ENCODE results near the gene SMOC2.

The SMOC2 gene

GRCh38 chr6:168440520-168441433 lies at the start of gene SMOC2:
TSS of gene SMOC2 (plus strand) at chr6:168441184. CDS start at chr6:168441371, 187 bp downstream.
- DNase-seq (ENCODE audit: low read depth) = no peak

GRCh38 chr6:168393126-168393870 lies 47.7 kb upstream of the SMOC2 start:
- no peak for DNase-seq (ENCODE audit: low read depth)

GRCh38 chr6:168394606-168395005 lies 46.4 kb upstream of the SMOC2 start:
- no peak for DNase-seq (ENCODE audit: low read depth)

DNA sequence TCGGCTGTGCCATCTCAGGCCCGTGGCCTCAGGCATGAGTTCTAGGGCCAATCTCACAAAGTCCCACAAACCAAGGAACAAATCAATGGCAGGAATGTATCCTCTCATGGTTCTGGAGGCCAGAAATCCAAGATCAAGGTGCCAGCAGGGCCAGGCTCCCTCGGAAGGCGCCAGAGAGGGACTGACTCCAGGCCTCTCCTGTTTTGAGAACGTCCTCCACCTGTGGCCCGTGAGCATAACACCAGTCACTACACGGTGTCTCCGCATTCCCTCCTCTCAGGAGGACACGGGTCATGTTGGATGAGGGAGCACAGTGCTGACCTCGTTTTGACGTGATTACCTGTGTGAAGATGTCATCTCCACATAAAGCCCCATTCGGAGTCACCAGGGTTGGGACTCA lies 45.0 kb upstream of the SMOC2 start:
- no peak for DNase-seq (ENCODE audit: low read depth)

DNA sequence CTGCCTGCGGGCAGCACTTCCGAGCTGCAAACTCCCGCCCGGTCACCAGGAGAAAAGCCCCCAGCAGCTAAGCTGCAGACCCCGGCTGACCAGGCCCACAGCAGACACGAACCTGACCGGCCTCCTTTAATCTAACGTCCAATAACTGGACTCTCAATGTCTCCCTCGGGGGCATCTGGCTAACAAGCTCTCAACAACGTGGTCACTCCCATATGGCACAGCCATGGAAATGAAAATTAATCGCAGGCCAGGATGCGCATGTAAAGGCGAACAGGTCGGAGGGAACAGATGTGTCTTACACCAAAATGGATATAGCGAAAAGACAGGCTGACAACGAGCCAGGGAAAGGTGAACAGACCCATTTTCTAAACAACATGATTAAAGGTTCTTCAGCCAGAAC lies 44.4 kb upstream of the SMOC2 start:
- DNase-seq (ENCODE audit: low read depth) = no peak

DNA sequence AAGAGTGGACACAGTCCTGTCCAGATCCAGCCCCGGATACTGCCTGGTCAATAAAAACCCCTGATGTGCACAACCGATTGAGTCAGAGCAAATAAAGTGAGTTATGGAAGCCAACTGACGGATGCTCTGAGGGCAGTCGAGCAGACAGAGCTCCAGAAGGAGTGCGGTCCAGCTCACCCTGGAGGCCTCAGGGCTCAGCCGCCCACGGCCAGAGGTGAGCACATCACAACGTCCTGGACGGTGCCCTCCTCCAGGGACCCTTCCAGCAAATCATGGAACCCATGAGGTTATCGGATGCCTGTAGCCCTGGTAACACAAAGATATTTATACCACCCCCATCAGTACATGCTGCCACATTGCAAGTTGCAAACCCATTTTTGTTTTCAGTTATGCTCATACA lies 44.0 kb upstream of the SMOC2 start:
- DNase-seq (ENCODE audit: low read depth) = no peak

- DNase-seq (ENCODE audit: low read depth) = no peak
These were observed 40.9 kb upstream of the SMOC2 start for GRCh38 chr6:168400037-168400436.

GRCh38 chr6:168403370-168404005 lies 37.5 kb upstream of the SMOC2 start:
- DNase-seq (ENCODE audit: low read depth) = no peak

GRCh38 chr6:168404560-168404959 lies 36.4 kb upstream of the SMOC2 start:
- no peak for DNase-seq (ENCODE audit: low read depth)

GRCh38 chr6:168407842-168408241 lies 33.1 kb upstream of the SMOC2 start:
- no peak for DNase-seq (ENCODE audit: low read depth)

DNA sequence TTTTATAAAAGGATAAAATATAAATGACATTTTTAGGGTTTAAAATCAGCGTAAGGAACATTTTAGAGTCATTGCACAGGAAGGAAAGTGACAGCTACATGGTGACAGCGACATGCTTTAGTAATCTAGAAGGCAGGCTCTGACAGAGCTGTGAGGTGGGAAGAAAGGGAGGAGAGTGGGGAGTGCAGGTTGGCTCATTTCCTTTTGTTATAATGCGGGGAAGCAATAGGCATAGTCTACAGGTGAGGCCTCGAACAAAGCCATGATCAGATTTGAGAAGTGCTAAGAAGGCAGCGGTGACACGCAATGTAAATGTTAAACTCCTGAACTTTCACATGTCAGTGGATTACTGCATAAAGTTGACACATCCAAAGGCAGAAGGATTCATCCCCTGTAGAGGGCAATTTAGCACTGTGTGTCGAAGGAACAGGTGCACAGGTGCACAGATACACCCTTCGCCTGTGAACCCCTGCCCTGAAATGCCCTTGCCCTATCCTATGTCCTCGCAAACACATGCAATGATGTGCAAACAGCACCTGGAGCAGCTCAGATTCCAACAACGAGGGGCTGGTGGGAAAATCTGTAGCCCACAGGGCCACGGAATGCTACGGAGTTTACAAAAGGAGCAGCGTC lies 32.4 kb upstream of the SMOC2 start:
- DNase-seq (ENCODE audit: low read depth) = no peak

GRCh38 chr6:168410035-168410434 lies 30.9 kb upstream of the SMOC2 start:
- no peak for DNase-seq (ENCODE audit: low read depth)

DNA sequence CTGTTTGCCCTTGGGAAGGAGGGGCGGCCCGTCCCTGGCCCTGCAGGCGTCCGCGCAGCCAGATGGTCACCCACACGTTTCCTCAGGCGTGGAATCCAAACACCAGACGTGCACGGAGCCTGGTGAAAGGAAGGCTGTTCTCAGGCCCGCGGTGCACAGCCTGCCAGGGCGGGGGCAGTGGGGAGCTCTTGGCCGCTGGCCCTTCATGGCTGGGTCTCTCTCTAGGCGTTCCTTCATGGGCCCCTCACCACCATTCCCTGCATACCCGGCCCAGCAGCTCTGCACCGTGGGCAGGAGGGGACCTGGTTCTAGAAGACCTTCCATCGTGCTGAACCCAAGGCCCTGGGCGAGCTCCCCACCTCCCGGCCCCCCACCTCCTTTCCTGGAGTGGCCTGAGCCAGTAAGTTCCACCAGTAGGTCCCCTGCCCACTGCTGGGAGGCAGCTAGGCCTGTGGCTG lies 30.4 kb upstream of the SMOC2 start:
- DNase-seq (ENCODE audit: low read depth) = no peak

GRCh38 chr6:168411130-168411529 lies 29.9 kb upstream of the SMOC2 start:
- no peak for DNase-seq (ENCODE audit: low read depth)

DNA sequence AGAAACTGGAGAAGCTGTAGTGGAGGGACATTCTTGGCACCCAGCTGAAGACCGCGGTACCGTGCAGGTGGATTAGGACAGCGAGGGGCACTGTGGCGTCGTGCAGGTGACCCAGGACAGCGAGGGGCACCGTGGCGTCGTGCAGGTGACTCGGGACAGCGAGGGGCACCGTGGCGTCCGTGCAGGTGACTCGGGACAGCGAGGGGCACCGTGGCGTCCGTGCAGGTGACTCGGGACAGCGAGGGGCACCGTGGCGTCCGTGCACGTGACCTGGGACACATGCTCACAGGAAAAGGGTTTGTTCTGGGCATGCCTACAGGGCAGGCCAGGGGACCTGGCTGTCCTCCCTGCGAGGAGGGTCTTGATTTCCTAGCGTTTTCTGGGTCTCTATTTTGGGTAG lies 29.2 kb upstream of the SMOC2 start:
- DNase-seq (ENCODE audit: low read depth) = no peak

- no peak for DNase-seq (ENCODE audit: low read depth)
These were observed 28.5 kb upstream of the SMOC2 start for GRCh38 chr6:168412456-168412855.

DNA sequence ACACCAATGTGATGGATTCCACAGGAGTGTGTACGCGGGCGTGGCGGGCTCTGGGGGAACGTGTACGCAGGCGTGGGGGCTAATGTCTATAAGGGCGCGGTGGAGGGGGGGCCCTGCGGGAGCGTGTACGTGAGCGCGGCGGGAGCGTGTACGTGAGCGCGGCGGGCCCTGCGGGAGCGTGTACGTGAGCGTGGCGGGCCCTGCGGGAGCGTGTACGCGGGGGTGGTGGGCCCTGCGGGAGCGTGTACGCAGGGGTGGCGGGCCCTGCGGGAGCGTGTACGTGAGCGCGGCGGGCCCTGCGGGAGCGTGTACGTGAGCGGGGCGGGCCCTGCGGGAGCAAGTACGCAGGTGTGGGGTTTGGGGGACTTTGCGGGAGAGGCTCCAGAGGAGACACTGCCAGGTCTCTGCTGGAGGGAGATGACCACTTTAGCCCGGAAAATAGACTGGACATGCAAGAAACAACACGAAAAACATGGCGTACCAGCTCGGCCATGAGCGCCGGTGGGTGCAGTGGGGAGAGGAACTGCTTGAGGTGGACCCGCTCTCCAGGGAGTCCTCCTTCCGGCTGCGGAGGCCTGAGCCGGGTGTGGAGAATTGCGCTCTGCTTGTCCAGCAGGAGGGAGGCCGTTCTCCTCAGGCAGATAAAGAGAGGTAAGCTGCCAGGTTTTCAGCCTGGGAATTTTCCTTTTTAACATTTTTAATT lies 27.8 kb upstream of the SMOC2 start:
- DNase-seq (ENCODE audit: low read depth) = no peak

GRCh38 chr6:168413856-168414255 lies 27.1 kb upstream of the SMOC2 start:
- DNase-seq (ENCODE audit: low read depth) = no peak

GRCh38 chr6:168414336-168415097 lies 26.5 kb upstream of the SMOC2 start:
- no peak for DNase-seq (ENCODE audit: low read depth)

- no peak for DNase-seq (ENCODE audit: low read depth)
These were observed 25.6 kb upstream of the SMOC2 start for GRCh38 chr6:168415098-168415992.

Data from EH (cell line).